Effector CD8-positive, alpha-beta T cell (primary cell): ENCODE results near the gene ENDOV.

ENCODE experiments used
- DNase-seq: peaks from one replicate; lab custom pipeline; 2025; lab: John Stamatoyannopoulos, UW

ENDOV gene

DNA sequence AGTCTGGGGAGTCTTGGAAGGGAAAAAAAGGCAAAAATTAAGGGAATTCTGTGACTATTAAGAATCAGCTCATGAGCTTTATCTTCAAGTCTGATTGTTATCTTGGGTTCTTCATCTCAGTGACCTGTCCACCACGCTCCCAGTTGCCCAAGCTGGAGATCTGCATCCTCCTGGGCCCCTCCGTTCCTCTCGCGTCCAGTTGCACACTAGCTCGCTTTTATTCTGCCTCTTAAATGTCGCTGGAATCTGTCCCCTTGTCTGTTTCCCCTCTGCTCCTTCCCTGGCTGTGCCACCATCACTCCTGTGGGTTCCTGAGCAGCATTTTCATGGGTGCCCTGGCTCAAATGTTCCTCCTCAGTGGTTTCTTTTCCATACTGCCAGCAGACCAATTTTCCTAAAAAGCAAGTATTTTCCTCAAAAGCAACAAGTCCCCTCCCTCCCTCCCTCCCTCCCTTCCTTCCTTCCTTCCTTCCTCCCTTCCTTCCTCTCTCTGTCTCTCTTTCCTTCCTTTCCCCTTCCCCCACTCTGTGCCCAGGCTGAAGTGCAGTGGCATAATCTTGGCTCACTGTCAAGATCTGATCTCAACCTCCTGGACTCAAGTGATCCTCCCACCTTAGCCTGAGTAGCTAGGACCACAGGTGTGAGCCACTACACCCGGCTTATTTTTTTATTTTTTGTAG is 1.4 kb downstream of the ENDOV start:
- DNase-seq, result no peak

GRCh38 chr17:80416940-80417293 is 1.9 kb downstream of the ENDOV start:
- DNase-seq, result no peak

GRCh38 chr17:80418589-80418988 is 3.6 kb downstream of the ENDOV start:
- no peak for DNase-seq

GRCh38 chr17:80419255-80419654 is 4.3 kb downstream of the ENDOV start:
- DNase-seq, result no peak

DNA sequence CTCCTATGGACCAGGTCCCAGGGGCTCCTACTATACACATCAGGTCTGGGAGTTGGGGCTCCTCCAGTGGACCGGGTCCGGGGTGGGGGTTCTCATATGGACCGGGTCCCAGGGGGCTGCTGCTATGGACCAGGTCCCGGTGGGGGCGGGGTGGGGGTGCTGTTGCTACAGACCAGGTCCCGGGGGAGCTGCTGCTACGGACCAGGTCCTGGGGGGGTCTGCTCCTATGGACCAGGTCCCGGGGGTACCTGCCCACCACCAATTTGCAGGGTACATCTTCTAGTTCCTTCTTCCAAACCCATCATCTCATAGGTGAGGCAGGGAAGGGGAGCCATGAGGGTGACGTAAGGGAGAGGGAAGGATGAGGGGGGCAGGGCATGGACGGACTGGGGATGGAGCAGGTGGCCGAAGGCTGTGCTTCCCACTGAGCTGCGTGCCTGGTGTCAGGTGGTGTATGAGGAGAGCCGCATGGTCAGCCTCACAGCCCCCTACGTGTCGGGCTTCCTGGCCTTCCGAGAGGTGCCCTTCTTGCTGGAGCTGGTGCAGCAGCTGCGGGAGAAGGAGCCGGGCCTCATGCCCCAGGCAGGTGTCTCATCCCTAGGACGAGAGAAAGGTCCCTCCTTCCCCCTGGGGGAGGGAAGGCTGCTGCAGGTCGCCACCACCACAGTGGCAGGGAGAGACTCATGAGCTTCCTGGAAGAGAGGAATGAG is 6.6 kb downstream of the ENDOV start:
- DNase-seq, result no peak

DNA sequence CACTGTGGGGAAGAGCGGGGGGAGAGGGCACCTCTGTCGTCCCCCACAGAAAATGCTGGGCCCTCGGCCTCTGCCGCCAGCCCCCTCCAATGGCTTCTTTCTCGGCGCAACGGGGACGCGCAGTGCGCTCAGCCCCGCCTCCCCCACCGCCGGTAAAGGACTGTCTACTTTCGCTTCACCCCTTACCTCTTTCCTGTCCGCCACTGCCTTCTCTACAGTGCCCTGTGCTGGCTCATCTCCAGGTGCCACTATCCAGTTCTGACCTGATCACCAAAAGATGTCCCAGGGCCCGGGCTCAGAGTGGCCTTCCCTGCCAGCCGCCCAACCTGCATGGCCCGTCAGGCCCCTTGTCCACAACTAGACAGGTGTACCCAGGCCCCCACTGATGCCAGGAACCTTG is 7.3 kb downstream of the ENDOV start:
- no peak for DNase-seq

GRCh38 chr17:80422981-80423380 is 8.0 kb downstream of the ENDOV start:
- DNase-seq, result no peak

DNA sequence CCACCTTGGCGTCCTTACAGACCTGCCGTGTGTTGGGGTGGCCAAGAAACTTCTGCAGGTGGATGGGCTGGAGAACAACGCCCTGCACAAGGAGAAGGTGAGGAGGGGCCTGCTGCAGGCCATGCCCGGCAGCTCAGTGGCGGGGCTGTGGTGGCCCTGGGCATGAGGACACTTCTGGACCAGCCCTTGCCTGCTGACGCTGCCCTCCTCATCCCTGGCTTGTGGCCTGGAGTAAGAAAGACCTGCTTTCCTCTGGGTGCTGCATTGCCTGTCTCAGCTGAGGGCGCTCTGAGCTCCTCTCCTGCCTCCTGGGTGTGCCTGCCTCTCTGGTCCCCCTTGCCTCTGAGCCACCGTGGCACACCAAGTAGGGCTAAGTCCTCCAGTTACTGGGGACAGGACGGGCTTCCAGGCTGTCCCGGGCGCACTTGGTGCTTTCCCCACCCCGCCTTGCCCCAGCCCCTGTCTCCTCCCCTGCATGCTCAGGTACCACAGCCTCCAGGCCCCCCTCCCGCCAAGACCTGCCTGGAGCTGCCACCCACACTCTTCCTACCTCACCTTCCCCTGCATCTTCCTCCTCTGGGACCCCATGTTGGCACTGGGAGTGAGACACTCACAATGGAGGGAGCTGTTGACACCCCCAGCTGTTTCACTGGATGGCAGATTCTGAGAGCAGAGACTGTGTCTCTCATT is 8.7 kb downstream of the ENDOV start:
- DNase-seq, result no peak

DNA sequence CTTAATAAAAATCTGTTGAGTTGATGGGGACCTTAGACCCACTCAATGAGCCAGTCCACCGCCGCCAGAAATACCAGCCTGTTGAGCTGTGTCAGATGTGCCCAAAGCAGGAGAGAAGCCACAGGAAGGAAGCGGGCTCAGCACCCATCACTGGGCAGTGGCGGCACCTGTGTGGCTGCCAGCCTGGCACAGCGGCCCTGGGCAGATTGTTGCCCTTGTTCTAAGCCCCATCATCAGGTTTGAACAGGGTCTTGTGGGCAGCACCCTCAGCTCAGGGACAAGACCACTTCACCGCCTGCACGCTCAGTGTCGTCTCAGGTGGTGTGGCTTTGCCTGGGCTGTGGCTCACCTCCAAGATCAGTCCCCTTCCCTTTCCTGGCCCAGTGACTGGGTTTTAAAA is 9.3 kb downstream of the ENDOV start:
- DNase-seq, result no peak

- no peak for DNase-seq
These were observed 10.2 kb downstream of the ENDOV start for GRCh38 chr17:80424878-80425765.

- DNase-seq, result no peak
These were observed 11.0 kb downstream of the ENDOV start for GRCh38 chr17:80425835-80426426.

- peak; percentile 81 for DNase-seq
These were observed 11.8 kb downstream of the ENDOV start for GRCh38 chr17:80426671-80427326.

DNA sequence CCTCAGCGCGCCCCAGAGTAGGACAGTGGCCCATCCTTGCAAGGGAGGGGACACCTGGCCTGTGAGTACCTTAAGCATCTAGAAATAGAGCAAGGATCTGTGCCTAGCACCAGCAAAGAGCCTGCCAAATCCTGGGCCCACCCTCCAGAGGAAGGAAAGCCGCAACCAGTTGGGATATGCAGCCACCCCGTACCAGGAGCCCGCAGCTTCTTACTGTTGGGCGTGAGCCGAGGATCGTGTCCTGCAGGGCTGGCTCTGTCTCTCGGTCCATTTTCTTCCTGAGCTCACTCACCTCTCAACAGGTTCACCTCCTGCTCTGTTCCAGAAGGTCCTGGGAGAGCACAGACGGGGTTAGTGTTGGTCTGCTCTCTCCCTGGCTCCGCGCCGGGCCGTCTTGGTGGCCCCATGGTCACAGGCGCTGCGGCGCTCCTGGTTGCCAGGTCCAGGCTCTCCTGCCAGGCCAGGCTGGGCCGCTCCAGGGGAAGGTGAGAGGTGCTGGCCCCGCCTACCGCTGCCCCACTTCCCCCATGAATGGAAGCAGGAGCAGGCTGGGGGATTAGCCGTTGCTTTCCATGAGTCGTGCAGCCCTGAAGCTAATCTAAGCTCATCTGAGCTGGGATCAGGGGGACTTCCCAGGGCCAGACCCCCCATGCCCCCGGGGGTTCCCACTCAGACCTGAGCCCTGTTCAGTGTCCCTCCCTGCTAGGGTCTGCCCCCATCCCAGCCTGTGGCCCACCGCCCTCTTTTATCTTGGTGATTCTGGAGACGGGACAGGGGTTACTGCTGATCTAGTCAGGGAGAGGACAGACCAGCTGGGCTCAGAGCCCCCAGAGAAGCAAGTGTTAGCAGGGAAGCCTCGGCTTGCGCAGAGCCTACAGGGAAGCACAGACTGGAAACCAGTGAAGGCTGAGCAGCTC is 12.7 kb downstream of the ENDOV start:
- no peak for DNase-seq

DNA sequence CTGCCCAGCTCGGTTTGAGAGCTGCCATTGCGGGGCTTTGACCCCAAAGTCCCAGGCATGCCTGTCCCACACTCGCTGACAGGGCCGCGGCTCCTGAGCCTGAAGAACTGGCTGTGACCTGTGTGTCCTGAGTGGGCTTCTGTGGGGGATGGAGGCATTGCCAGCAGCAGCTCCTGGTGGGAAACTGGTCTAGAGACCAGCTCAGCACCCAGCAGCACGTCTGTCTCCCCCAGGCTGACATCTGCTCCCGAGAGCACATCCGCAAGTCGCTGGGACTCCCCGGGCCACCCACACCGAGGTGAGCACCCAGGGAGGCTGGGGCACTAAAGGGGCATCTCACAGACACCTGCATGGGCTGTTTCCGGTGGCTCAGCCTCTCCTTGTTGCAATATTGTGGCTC is 13.4 kb downstream of the ENDOV start:
- DNase-seq, result no peak

GRCh38 chr17:80428796-80429195 is 13.8 kb downstream of the ENDOV start:
- no peak for DNase-seq

DNA sequence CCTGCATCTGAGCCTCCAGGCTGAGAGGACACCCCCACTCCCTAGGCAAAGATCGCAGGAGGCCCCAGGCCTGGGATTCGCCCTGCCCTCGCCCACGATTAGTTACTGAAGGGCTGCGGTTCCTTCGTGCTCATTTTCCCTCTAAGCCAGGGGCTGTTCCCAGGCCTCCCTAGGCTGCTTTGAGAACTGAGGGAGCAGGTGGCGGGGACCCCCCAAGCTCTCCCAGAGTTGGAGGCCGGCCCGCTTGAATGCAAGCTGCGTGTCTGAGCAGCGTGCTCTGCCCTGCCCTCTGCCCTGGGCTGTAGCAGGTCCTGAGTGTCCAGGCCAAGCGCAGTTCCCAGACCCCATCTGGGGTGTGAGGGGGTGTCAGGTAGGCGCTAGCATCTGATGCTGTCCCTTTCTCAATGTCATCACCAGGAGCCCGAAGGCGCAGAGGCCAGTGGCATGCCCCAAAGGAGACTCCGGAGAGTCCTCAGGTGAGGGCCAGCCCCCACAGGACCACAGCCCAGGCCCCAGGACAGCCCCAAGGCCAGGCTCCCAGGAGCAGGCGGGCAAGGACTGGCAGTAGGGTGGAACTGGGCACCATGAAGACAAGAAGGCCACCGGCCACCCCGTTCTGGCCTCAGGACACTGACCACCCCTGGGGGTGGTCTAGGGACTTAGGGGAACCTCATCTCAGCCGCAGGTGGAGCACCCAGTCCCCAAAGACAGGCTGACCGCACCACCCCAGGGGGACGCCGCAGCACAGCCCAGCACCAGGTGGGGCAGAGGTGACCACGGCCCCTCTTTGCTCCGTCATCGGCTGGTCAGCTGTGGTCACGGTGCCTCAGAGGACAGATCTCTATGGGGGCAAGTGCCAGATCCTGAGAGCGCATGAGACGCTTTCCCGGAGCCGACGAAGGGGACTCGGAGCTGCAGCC is 14.6 kb downstream of the ENDOV start:
- no peak for DNase-seq

DNA sequence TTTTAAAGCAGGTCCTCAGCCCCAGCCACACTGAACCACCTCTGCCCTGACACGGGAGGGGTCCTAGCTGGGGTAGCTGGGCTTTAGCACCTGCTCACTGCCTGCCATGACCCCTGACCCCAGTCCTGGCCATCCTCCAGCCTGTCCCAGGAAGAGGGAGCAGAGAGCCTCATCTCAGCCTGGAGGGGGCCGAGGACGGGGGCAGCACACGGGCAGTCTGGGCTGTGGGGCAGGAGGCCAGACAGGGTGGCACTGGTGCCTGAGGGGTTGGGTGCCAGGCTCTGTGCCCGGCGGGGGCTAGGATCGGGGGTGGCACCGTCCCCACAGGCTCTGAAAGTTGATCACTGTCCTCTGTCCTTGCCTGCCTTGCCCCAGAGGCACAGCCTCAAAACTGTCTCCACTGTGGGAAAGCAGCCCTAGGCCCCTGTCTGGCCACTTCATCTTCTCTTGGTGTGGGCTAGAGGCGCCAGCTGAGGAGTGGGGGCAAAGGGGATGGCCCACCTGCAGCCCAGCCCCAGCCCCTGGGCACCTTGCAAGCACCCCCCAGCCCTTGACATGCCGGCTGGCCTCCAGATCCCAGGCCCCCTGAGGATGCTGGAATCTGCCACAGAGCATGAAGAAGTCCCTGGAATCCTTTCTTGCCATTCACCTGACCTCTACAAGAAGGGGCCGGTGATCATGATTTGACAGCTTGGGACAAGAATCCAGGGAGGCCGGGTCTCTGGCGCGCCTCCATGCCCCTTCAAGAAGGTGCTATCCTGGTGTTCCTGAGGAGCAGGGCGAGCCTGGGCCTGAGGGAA is 15.7 kb downstream of the ENDOV start:
- DNase-seq, result no peak
